Keratinocyte (primary cell): Measurements from ENCODE around the gene TMEM185B. TPM values are rescaled to one million over a fixed set of nuclear protein-coding genes. Genes with fewer than 3 reads are reported as not detected.
A peak's percentile ranks its signal among the peaks of the same experiment; 100 is the strongest.

ENCODE experiments used
- DNase-seq: peaks from one replicate; pipeline ENCODE4 v3.0.0-alpha.2; 2011; ENCODE audit warnings: low read depth, missing footprints, low spot score
- FAIRE-seq: peaks from 2 replicates; lab custom pipeline; 2011; peaks lifted over from hg19 to GRCh38; lab: Jason Lieb, UNC
- H2AFZ ChIP-seq: 2 replicates; pipeline ENCODE4 v1.6.0; 2012; ENCODE audit warnings: low read length, control low read depth, inconsistent platforms; ENCODE audit not compliant: control insufficient read depth
- H3K27ac ChIP-seq: 2 replicates; pipeline ENCODE4 v1.5.1; 2011; ENCODE audit warnings: low read length; ENCODE audit not compliant: control insufficient read depth, insufficient read depth
- H3K27me3 ChIP-seq: 3 replicates; pipeline ENCODE4 v1.6.0; 2011; ENCODE audit warnings: low read length; ENCODE audit not compliant: control insufficient read depth, insufficient read depth; ENCODE audit errors: extremely low read depth
- H3K36me3 ChIP-seq, 2 experiments: 2 replicates in 1 of 2; 3 replicates in 1 of 2; pipeline ENCODE4 v1.5.1; 2011; ENCODE audit warnings: low read length in 2 of 2, mild to moderate bottlenecking in 1 of 2; ENCODE audit not compliant: control insufficient read depth in 2 of 2, insufficient read depth in 2 of 2; ENCODE audit errors: extremely low read depth in 1 of 2
- H3K4me1 ChIP-seq: 3 replicates; pipeline ENCODE4 v1.5.1; 2011; ENCODE audit warnings: low read length; ENCODE audit not compliant: control insufficient read depth, insufficient read depth; ENCODE audit errors: extremely low read depth
- H3K4me2 ChIP-seq: 3 replicates; pipeline ENCODE4 v1.6.0; 2011; ENCODE audit warnings: low read depth, low read length; ENCODE audit not compliant: control insufficient read depth, insufficient read depth; ENCODE audit errors: extremely low read depth
- H3K4me3 ChIP-seq, 3 experiments: fragments of 200-600 bp in 1 of 3; sonication (generic) in 1 of 3; 2 replicates in 2 of 3; 3 replicates in 1 of 3; pipeline ENCODE4 v1.5.1; 2011 to 2016; ENCODE audit warnings: low read length in 3 of 3, mild to moderate bottlenecking in 3 of 3, control low read depth in 2 of 3, inconsistent platforms in 1 of 3, low read depth in 1 of 3, mixed read lengths in 1 of 3, mixed run types in 1 of 3, moderate library complexity in 1 of 3; ENCODE audit not compliant: control insufficient read depth in 2 of 3, insufficient read depth in 2 of 3; ENCODE audit errors: extremely low read depth in 1 of 3
- H3K79me2 ChIP-seq: 2 replicates; pipeline ENCODE4 v1.6.0; 2012; ENCODE audit warnings: low read length; ENCODE audit not compliant: control insufficient read depth, insufficient read depth
- H3K9ac ChIP-seq: 3 replicates; pipeline ENCODE4 v1.6.0; 2011; ENCODE audit warnings: low read length; ENCODE audit not compliant: control insufficient read depth, insufficient read depth; ENCODE audit errors: extremely low read depth
- H3K9me1 ChIP-seq: 3 replicates; pipeline ENCODE4 v1.6.0; 2011; ENCODE audit warnings: low read length; ENCODE audit not compliant: control insufficient read depth, insufficient read depth; ENCODE audit errors: extremely low read depth
- H3K9me3 ChIP-seq: 2 replicates; pipeline ENCODE4 v1.5.1; 2012; ENCODE audit warnings: low read depth, low read length; ENCODE audit not compliant: control insufficient read depth
- H4K20me1 ChIP-seq: 3 replicates; pipeline ENCODE4 v1.6.0; 2011; ENCODE audit warnings: low read length; ENCODE audit not compliant: control insufficient read depth, insufficient read depth; ENCODE audit errors: extremely low read depth
- CTCF ChIP-seq, 3 experiments: IDR thresholded peaks in 1 of 3; conservative IDR thresholded peaks in 1 of 3; optimal IDR thresholded peaks in 1 of 3; 2 replicates in 2 of 3; 3 replicates in 1 of 3; pipeline versions ENCODE3 to v1.5.1; 2011; ENCODE audit warnings: low read length in 3 of 3, mild to moderate bottlenecking in 3 of 3, moderate library complexity in 2 of 3, control low read depth in 1 of 3, inconsistent platforms in 1 of 3; ENCODE audit not compliant: insufficient read depth in 2 of 3; ENCODE audit errors: extremely low read depth in 1 of 3
- EZH2 ChIP-seq: IDR thresholded peaks from one replicate; pipeline ENCODE4 v1.6.1; 2012; ENCODE audit warnings: inconsistent platforms, mild to moderate bottlenecking, low read length, moderate library complexity
- dilution Hi-C: fragments of 300-500 bp; cut with MboI; formaldehyde crosslinking; loops from one replicate; pipeline ENCODE4 v1.7.0; 2020; ENCODE audit warnings: low sequenced_read_pairs; ENCODE audit not compliant: extremely low pct_ligation_motif_present
- polyA plus RNA-seq, 5 experiments: library from polyadenylated mRNA; depleted of rRNA in 3 of 5; stranded (reverse) in 3 of 5; stranded (forward) in 1 of 5; unstranded in 1 of 5; fragments of >200 nt; gene quantifications; 1 replicate in 1 of 5; 2 replicates in 3 of 5; 3 replicates in 1 of 5; pipeline versions ENCODE4 v1.2.1 to v1.2.3, GENCODE V29; 2011 to 2012; ENCODE audit warnings: missing spikeins in 2 of 5, low read depth in 1 of 5, low replicate concordance in 1 of 5

TMEM185B gene
- polyA plus RNA-seq, 1 donor (not counting 4 experiments of a cell fraction or from before 2014, with no cell fraction given) = 13.4 TPM

GRCh38 chr2:120253021-120253882 is 30.1 kb upstream of the TMEM185B start:
- peak overlapping the region; percentile 74 for H3K9ac ChIP-seq
- H2AFZ ChIP-seq = peak overlapping the region; percentile 51
- H3K4me3 ChIP-seq = peak overlapping the region; percentile 74 to 90 (median 77)
- peak in 2 of 3 experiments; percentile 53 to 57 for TF ChIP-seq CTCF (optimal IDR thresholded peaks at IDR 0.05 in 1 of 3, IDR thresholded peaks at IDR 0.05 in 1 of 3, conservative IDR thresholded peaks at IDR 0.05 in 1 of 3; ENCODE audit: extremely low read depth in 1 of 3, insufficient read depth in 2 of 3, low read length in 3 of 3)
- no peak for TF ChIP-seq EZH2
- dilution Hi-C loops = no loop called here
- H3K36me3 ChIP-seq = peaks cover 2 to 8% of the 10 kb centered on the region in 2 experiments
- DNase-seq = no peak
- H3K27ac ChIP-seq = peak overlapping the region; percentile 66
- no peaks in the 10 kb centered on the region for H4K20me1 ChIP-seq
- FAIRE-seq = peak; percentile 92
- H3K4me1 ChIP-seq = peaks cover 14% of the 10 kb centered on the region
- no peaks in the 10 kb centered on the region for H3K27me3 ChIP-seq
- peak overlapping the region; percentile 87 for H3K4me2 ChIP-seq
- H3K9me1 ChIP-seq = no peaks in the 10 kb centered on the region
- peaks cover 44% of the 10 kb centered on the region for H3K79me2 ChIP-seq
- H3K9me3 ChIP-seq = no peaks in the 10 kb centered on the region

- peaks cover 16% of the 10 kb centered on the region for H3K4me1 ChIP-seq
- no peak for FAIRE-seq
These were observed 29.2 kb upstream of the TMEM185B start, which contains the start of gene RALB for GRCh38 chr2:120252225-120253020. Gene RALB (plus strand): TSS chr2:120252852. CDS start chr2:120278665, 25,813 bp downstream.

More at GRCh38 chr2:120252225-120253020, 29.2 kb upstream of the TMEM185B start, which contains the start of gene RALB:
- Histone ChIP-seq H2AFZ (peak within 1 kb of the TSS; percentile 87), H3K27me3 (no peaks in the 10 kb centered on the region), H4K20me1 (no peaks in the 10 kb centered on the region), H3K27ac (peak within 1 kb of the TSS; percentile 66), H3K9me1 (no peaks in the 10 kb centered on the region), H3K9ac (peak within 1 kb of the TSS; percentile 74), H3K4me3 (peak within 1 kb of the TSS; percentile 74 to 90 (median 77)), H3K79me2 (peaks cover 36% of the 10 kb centered on the region), H3K36me3 (peaks cover 0 to 3% of the 10 kb centered on the region in 2 experiments), H3K4me2 (peak within 1 kb of the TSS; percentile 87), H3K9me3 (no peaks in the 10 kb centered on the region)
- DNase-seq = peak; percentile 92
- TF ChIP-seq EZH2 = no peak
- no peak for TF ChIP-seq CTCF (optimal IDR thresholded peaks at IDR 0.05 in 1 of 3, IDR thresholded peaks at IDR 0.05 in 1 of 3, conservative IDR thresholded peaks at IDR 0.05 in 1 of 3; ENCODE audit: extremely low read depth in 1 of 3, insufficient read depth in 2 of 3, low read length in 3 of 3)
- dilution Hi-C loops = no loop called here
